OCI-LY3 (cell line): Measurements from ENCODE around the gene NUAK2.

Experiments used
- H2AFZ ChIP-seq: fragments of 200-600, 300-600 bp; shearing (Covaris generic); 2 replicates; pipeline ENCODE4 v1.6.0; 2014; ENCODE audit warnings: antibody characterized with exemption, low read depth, low read length
- H3K27ac ChIP-seq: fragments of 200-600, 300-600 bp; sonication (generic); 2 replicates; pipeline ENCODE4 v1.5.1; 2014; ENCODE audit warnings: mild to moderate bottlenecking, low read length, moderate library complexity, mixed read lengths
- H3K27me3 ChIP-seq: fragments of 200-600, 300-600 bp; sonication (generic); 2 replicates; pipeline ENCODE4 v1.6.1; 2014; ENCODE audit warnings: low read depth, low read length, mixed read lengths
- H3K36me3 ChIP-seq: fragments of 200-600, 300-600 bp; sonication (generic); replicated peaks from 2 replicates; pipeline ENCODE3; 2014; ENCODE audit warnings: low read depth, low read length, mixed read lengths
- H3K4me1 ChIP-seq: fragments of 300-600, 200-600 bp; sonication (generic); 2 replicates; pipeline ENCODE4 v1.6.1; 2014; ENCODE audit warnings: low read length, mixed read lengths
- H3K4me2 ChIP-seq: fragments of 200-600, 300-600 bp; sonication (generic); 2 replicates; pipeline ENCODE4 v1.6.1; 2014; ENCODE audit warnings: low read length, mixed read lengths
- H3K4me3 ChIP-seq: fragments of 300-600, 200-600 bp; sonication (generic); 2 replicates; pipeline ENCODE4 v1.5.1; 2014; ENCODE audit warnings: antibody characterized with exemption, mild to moderate bottlenecking, low read length, moderate library complexity
- H3K79me2 ChIP-seq: fragments of 300-600, 200-600 bp; shearing (Covaris generic); 2 replicates; pipeline ENCODE4 v1.6.1; 2014; ENCODE audit warnings: mild to moderate bottlenecking, low read length, mixed read lengths
- H3K9ac ChIP-seq: fragments of 300-600, 200-600 bp; shearing (Covaris generic); 2 replicates; pipeline ENCODE4 v1.6.0; 2014; ENCODE audit warnings: mild to moderate bottlenecking, low read length, moderate library complexity
- H3K9me3 ChIP-seq: fragments of 200-600, 300-600 bp; shearing (Covaris generic); 2 replicates; pipeline ENCODE4 v1.6.1; 2014; ENCODE audit warnings: low read length, mixed read lengths; ENCODE audit not compliant: insufficient read depth
- H4K20me1 ChIP-seq: fragments of 200-600, 300-600 bp; sonication (generic); 2 replicates; pipeline ENCODE4 v1.6.1; 2016; ENCODE audit warnings: low read length, mixed read lengths; ENCODE audit not compliant: insufficient read depth
- EZH2phosphoT487 ChIP-seq: fragments of 200-600 bp; shearing (Covaris generic); IDR thresholded peaks from 2 replicates; pipeline ENCODE4 v1.6.1; 2018; ENCODE audit warnings: antibody characterized with exemption, mixed run types, low read depth
- TF ChIP-seq, protein P1 (sequence below): fragments of 200-600, 300-600 bp; sonication (generic); IDR thresholded peaks from 2 replicates; pipeline ENCODE4 v1.5.1; 2014; ENCODE audit warnings: antibody characterized with exemption, low read length, low read depth

The NUAK2 gene

DNA sequence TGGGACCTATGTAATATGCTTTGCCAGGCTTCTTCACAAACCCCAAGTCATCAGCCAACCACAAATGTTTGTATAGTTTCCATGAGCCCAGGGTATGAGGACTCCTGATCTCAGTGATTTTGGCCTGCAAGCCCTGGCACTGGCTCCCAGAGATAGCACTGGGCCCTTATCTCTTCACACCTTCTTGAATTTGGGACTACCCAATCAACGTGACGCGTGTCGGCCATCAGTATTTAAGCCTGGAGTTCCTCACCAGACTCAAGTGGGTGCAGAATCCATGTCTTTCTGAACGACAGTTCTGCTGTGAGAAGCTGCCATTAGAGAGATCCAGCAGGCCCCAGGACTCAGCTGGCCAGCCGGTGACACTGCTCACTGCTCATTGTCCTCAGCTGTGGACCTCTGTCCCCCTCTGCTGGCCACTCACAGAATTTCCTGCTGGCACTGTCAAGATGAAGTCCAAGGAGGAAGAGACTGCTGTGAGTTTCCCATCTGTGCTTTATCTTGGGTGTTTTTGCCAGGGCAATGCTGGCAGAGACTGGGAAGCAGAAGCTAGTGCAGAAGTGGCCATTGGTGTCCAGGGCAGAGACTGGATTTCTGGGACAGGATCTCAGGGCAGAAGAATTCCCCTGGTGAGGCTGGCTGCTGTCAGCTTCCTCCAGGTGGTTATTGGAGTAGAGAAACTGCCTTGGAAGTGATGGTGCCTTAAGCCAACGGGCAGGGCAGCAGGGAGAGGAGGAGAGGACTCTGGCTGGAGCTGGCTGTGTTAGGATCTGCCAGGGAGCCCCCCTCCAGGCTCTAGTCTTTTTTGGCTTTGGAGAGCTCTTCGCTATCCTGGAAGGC lies 65.4 kb downstream of the NUAK2 start:
- Histone ChIP-seq H3K79me2 (no peaks in the 10 kb centered on the region), H3K4me2 (no peak overlapping the region), H3K36me3 (no peaks in the 10 kb centered on the region), H3K27me3 (peaks cover 29% of the 10 kb centered on the region), H3K4me1 (peaks cover 24% of the 10 kb centered on the region), H4K20me1 (no peaks in the 10 kb centered on the region), H3K9me3 (no peaks in the 10 kb centered on the region), H3K9ac (no peak overlapping the region), H2AFZ (no peak overlapping the region), H3K27ac (no peak overlapping the region), H3K4me3 (no peak overlapping the region)
- TF ChIP-seq, protein P1, sequence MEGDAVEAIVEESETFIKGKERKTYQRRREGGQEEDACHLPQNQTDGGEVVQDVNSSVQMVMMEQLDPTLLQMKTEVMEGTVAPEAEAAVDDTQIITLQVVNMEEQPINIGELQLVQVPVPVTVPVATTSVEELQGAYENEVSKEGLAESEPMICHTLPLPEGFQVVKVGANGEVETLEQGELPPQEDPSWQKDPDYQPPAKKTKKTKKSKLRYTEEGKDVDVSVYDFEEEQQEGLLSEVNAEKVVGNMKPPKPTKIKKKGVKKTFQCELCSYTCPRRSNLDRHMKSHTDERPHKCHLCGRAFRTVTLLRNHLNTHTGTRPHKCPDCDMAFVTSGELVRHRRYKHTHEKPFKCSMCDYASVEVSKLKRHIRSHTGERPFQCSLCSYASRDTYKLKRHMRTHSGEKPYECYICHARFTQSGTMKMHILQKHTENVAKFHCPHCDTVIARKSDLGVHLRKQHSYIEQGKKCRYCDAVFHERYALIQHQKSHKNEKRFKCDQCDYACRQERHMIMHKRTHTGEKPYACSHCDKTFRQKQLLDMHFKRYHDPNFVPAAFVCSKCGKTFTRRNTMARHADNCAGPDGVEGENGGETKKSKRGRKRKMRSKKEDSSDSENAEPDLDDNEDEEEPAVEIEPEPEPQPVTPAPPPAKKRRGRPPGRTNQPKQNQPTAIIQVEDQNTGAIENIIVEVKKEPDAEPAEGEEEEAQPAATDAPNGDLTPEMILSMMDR: peak; percentile 98
- no peak for TF ChIP-seq EZH2phosphoT487
